A549 (cell line): ENCODE data around the gene THRA. TPM values are rescaled to one million over a fixed set of nuclear protein-coding genes. Genes with fewer than 3 reads are reported as not detected.
A peak's percentile ranks its signal among the peaks of the same experiment; 100 is the strongest.

Source experiments
- ATAC-seq, 2 experiments: fragments of 200-7000 bp in 1 of 2; fragments of >200 bp in 1 of 2; cut with Nextera tagmentation in 1 of 2; cut with Tn5 transposase in 1 of 2; 3 replicates each; pipeline versions ENCODE4 v1.8.0 to v1.9.1; 2018 to 2020; ENCODE audit warnings: mild to moderate bottlenecking in 1 of 2, moderate library complexity in 1 of 2
- CTCF ChIA-PET: fragments of 300-600 bp; sonication (Branson Sonifier 250); formaldehyde crosslinking; extraction: SDS; loops from one replicate; lab custom pipeline; 2021; ENCODE audit warnings: antibody characterized with exemption, inconsistent platforms; lab: Yijun Ruan, JAX
- POLR2A ChIA-PET: fragments of 350-600 bp; formaldehyde crosslinking; extraction: SDS; loops from one replicate; lab custom pipeline; 2021; ENCODE audit warnings: antibody characterized with exemption, inconsistent platforms; lab: Yijun Ruan, JAX
- DNase-seq, 2 experiments: peaks; one replicate each; pipeline versions ENCODE4 v3.0.0 to v3.0.0-alpha.2; 2011 to 2016; ENCODE audit warnings: low read depth in 1 of 2, low spot score in 1 of 2
- FAIRE-seq: peaks from 2 replicates; lab custom pipeline; 2011; peaks lifted over from hg19 to GRCh38; lab: Jason Lieb, UNC
- H3K27ac ChIP-seq, 2 experiments: fragments of >200 bp; sonication (Bioruptor Twin); formaldehyde crosslinking; 3 replicates each; pipeline ENCODE4 v1.5.1; 2016 to 2017
- H3K4me1 ChIP-seq: fragments of >200 bp; sonication (Bioruptor Twin); formaldehyde crosslinking; 3 replicates; pipeline ENCODE4 v1.6.1; 2016
- H3K4me2 ChIP-seq: fragments of >200 bp; sonication (Bioruptor Twin); formaldehyde crosslinking; 3 replicates; pipeline ENCODE4 v1.6.1; 2016
- H3K4me3 ChIP-seq: fragments of >200 bp; sonication (Bioruptor Twin); formaldehyde crosslinking; 3 replicates; pipeline ENCODE4 v1.5.1; 2016
- H3K9me3 ChIP-seq: fragments of >200 bp; sonication (Bioruptor Twin); formaldehyde crosslinking; 3 replicates; pipeline ENCODE4 v1.6.1; 2016
- BHLHE40 ChIP-seq: IDR thresholded peaks from 2 replicates; pipeline ENCODE4 v1.6.1; 2012; ENCODE audit warnings: low read depth, low read length, inconsistent platforms
- CBX2 ChIP-seq: fragments of 200-600 bp; sonication (generic); IDR thresholded peaks from 2 replicates; pipeline ENCODE4 v1.6.1; 2016; ENCODE audit warnings: low read depth, mild to moderate bottlenecking, borderline replicate concordance
- CBX8 ChIP-seq: fragments of 200-600 bp; sonication (generic); IDR thresholded peaks from 2 replicates; pipeline ENCODE4 v1.6.1; 2016
- CEBPB ChIP-seq, 2 experiments: fragments of >200 bp in 1 of 2; sonication (Bioruptor Twin) in 1 of 2; formaldehyde crosslinking in 1 of 2; IDR thresholded peaks; 2 replicates each; pipeline ENCODE4 v1.6.1; 2012 to 2016
- CHD2 ChIP-seq: fragments of 150-350 bp; IDR thresholded peaks from 2 replicates; pipeline ENCODE4 v1.6.1; 2014; ENCODE audit warnings: low read length; ENCODE audit not compliant: partially characterized antibody
- CHD4 ChIP-seq: fragments of 200-600 bp; sonication (generic); IDR thresholded peaks from 2 replicates; pipeline ENCODE4 v1.6.1; 2016; ENCODE audit warnings: antibody characterized with exemption, mild to moderate bottlenecking, borderline replicate concordance
- FOXS1 ChIP-seq: fragments of 250-450 bp; sonication (Bioruptor Pico); IDR thresholded peaks from 2 replicates; pipeline ENCODE4 v1.5.0; 2020; ENCODE audit warnings: mild to moderate bottlenecking, moderate library complexity
- GATA3 ChIP-seq: IDR thresholded peaks from 2 replicates; pipeline ENCODE4 v1.6.1; 2012; ENCODE audit warnings: borderline replicate concordance
- HOXB13 ChIP-seq: fragments of 250-450 bp; sonication (Bioruptor Pico); IDR thresholded peaks from 2 replicates; pipeline ENCODE4 v1.5.0; 2020; ENCODE audit warnings: low read depth, mild to moderate bottlenecking, moderate library complexity
- HOXB5 ChIP-seq: fragments of 250-450 bp; sonication (Bioruptor Pico); IDR thresholded peaks from 2 replicates; pipeline ENCODE4 v1.5.0; 2020; ENCODE audit warnings: mild to moderate bottlenecking, moderate library complexity
- JUN ChIP-seq, 2 experiments: fragments of >200 bp; sonication (Bioruptor Twin); formaldehyde crosslinking; IDR thresholded peaks; 2 replicates in 1 of 2; 3 replicates in 1 of 2; pipeline ENCODE4 v1.6.1; 2016 to 2017
- MAZ ChIP-seq: fragments of 150-350 bp; IDR thresholded peaks from 2 replicates; pipeline ENCODE4 v1.6.1; 2014; ENCODE audit warnings: antibody characterized with exemption, low read depth, low read length, borderline replicate concordance
- MYC ChIP-seq: IDR thresholded peaks from 2 replicates; pipeline ENCODE4 v1.6.1; 2012; ENCODE audit warnings: mild to moderate bottlenecking, inconsistent platforms, low read length, improper control_type of control experiment, borderline replicate concordance
- RAD21 ChIP-seq, 2 experiments: fragments of >200 bp in 1 of 2; sonication (Bioruptor Twin) in 1 of 2; formaldehyde crosslinking in 1 of 2; IDR thresholded peaks in 1 of 2; conservative IDR thresholded peaks in 1 of 2; 2 replicates in 1 of 2; 3 replicates in 1 of 2; pipeline ENCODE4 v1.6.1; 2012 to 2018; ENCODE audit warnings: inconsistent platforms in 1 of 2
- RCOR1 ChIP-seq: fragments of 150-350 bp; IDR thresholded peaks from 2 replicates; pipeline ENCODE4 v1.6.1; 2014; ENCODE audit warnings: antibody characterized with exemption, low read length, low read depth
- RFX5 ChIP-seq: fragments of 450-650 bp; IDR thresholded peaks from 2 replicates; pipeline ENCODE4 v1.7.1; 2014; ENCODE audit warnings: antibody characterized with exemption, mild to moderate bottlenecking, moderate library complexity
- SREBF2 ChIP-seq: fragments of 450-650 bp; IDR thresholded peaks from 2 replicates; pipeline ENCODE4 v1.6.1; 2014; ENCODE audit warnings: mild to moderate bottlenecking, moderate library complexity
- WGBS: methylation state at CpG from one replicate; pipeline ENCODE4 v1.1.6; 2017; ENCODE audit errors: missing lambda C conversion rate; 5-methylcytosine and 5-hydroxymethylcytosine counted together
- polyA plus RNA-seq, 4 experiments: library from polyadenylated mRNA; depleted of rRNA in 3 of 4; stranded (reverse); fragments of >200 nt; fragmentation: RNase III in 1 of 4; extraction: RNeasy Plus Mini Kit Qiagen cat#74134 plus additional on column Dnase treatment in 1 of 4; gene quantifications; 2 replicates in 3 of 4; 3 replicates in 1 of 4; pipeline ENCODE4 v1.2.3, GENCODE V29; 2011 to 2017
- TF ChIP-seq, protein P1 (sequence below): fragments of 450-650 bp; IDR thresholded peaks from 2 replicates; pipeline ENCODE4 v1.6.1; 2014; ENCODE audit warnings: antibody characterized with exemption
- TF ChIP-seq, protein P2 (sequence below): fragments of >200 bp; sonication (Bioruptor Twin); formaldehyde crosslinking; IDR thresholded peaks from 3 replicates; pipeline ENCODE4 v1.5.1; 2016
- TF ChIP-seq, protein P3 (sequence below): fragments of 250-450 bp; sonication (Bioruptor Pico); IDR thresholded peaks from 2 replicates; pipeline ENCODE4 v1.5.0; 2021; ENCODE audit warnings: mild to moderate bottlenecking, moderate library complexity, borderline replicate concordance
- TF ChIP-seq, protein P4 (sequence below): IDR thresholded peaks from 2 replicates; pipeline ENCODE4 v1.6.1; 2012
- TF ChIP-seq, protein P5 (sequence below): IDR thresholded peaks from 2 replicates; pipeline ENCODE4 v1.6.1; 2012

THRA gene
- polyA plus RNA-seq, 2 of the 4 experiments (the other 2 are of a cell fraction): 20.1 to 22.5 TPM

DNA sequence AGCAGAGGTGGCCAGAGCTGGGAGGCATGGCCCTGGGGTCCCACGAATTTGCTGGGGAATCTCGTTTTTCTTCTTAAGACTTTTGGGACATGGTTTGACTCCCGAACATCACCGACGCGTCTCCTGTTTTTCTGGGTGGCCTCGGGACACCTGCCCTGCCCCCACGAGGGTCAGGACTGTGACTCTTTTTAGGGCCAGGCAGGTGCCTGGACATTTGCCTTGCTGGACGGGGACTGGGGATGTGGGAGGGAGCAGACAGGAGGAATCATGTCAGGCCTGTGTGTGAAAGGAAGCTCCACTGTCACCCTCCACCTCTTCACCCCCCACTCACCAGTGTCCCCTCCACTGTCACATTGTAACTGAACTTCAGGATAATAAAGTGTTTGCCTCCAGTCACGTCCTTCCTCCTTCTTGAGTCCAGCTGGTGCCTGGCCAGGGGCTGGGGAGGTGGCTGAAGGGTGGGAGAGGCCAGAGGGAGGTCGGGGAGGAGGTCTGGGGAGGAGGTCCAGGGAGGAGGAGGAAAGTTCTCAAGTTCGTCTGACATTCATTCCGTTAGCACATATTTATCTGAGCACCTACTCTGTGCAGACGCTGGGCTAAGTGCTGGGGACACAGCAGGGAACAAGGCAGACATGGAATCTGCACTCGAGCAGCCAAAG, 45.2 kb upstream of the THRA start:
- H3K4me3 ChIP-seq: no peak overlapping the region
- POLR2A ChIA-PET: interaction anchor here (0.6 to 1.6 kb wide), 2 partner anchors 10 to 34 kb away, joined by 3 read pairs; no protein-coding TSS in a partner anchor
- TF ChIP-seq JUN (IDR thresholded peaks at IDR 0.05): no peak
- no peak for TF ChIP-seq RFX5
- TF ChIP-seq FOXS1: no peak
- no peak for TF ChIP-seq CHD4
- TF ChIP-seq, protein P1, sequence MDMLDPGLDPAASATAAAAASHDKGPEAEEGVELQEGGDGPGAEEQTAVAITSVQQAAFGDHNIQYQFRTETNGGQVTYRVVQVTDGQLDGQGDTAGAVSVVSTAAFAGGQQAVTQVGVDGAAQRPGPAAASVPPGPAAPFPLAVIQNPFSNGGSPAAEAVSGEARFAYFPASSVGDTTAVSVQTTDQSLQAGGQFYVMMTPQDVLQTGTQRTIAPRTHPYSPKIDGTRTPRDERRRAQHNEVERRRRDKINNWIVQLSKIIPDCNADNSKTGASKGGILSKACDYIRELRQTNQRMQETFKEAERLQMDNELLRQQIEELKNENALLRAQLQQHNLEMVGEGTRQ: no peak
- TF ChIP-seq, protein P2, sequence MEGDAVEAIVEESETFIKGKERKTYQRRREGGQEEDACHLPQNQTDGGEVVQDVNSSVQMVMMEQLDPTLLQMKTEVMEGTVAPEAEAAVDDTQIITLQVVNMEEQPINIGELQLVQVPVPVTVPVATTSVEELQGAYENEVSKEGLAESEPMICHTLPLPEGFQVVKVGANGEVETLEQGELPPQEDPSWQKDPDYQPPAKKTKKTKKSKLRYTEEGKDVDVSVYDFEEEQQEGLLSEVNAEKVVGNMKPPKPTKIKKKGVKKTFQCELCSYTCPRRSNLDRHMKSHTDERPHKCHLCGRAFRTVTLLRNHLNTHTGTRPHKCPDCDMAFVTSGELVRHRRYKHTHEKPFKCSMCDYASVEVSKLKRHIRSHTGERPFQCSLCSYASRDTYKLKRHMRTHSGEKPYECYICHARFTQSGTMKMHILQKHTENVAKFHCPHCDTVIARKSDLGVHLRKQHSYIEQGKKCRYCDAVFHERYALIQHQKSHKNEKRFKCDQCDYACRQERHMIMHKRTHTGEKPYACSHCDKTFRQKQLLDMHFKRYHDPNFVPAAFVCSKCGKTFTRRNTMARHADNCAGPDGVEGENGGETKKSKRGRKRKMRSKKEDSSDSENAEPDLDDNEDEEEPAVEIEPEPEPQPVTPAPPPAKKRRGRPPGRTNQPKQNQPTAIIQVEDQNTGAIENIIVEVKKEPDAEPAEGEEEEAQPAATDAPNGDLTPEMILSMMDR: no peak
- no peak for TF ChIP-seq CHD2
- TF ChIP-seq CBX8: no peak
- no peak for TF ChIP-seq RCOR1
- TF ChIP-seq CBX2: no peak
- TF ChIP-seq MYC: no peak
- TF ChIP-seq, protein P3, sequence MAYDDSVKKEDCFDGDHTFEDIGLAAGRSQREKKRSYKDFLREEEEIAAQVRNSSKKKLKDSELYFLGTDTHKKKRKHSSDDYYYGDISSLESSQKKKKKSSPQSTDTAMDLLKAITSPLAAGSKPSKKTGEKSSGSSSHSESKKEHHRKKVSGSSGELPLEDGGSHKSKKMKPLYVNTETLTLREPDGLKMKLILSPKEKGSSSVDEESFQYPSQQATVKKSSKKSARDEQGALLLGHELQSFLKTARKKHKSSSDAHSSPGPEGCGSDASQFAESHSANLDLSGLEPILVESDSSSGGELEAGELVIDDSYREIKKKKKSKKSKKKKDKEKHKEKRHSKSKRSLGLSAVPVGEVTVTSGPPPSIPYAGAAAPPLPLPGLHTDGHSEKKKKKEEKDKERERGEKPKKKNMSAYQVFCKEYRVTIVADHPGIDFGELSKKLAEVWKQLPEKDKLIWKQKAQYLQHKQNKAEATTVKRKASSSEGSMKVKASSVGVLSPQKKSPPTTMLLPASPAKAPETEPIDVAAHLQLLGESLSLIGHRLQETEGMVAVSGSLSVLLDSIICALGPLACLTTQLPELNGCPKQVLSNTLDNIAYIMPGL (CRISPR knock-in tag): no peak
- TF ChIP-seq, protein P4, sequence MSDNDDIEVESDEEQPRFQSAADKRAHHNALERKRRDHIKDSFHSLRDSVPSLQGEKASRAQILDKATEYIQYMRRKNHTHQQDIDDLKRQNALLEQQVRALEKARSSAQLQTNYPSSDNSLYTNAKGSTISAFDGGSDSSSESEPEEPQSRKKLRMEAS: no peak
- TF ChIP-seq, protein P5, sequence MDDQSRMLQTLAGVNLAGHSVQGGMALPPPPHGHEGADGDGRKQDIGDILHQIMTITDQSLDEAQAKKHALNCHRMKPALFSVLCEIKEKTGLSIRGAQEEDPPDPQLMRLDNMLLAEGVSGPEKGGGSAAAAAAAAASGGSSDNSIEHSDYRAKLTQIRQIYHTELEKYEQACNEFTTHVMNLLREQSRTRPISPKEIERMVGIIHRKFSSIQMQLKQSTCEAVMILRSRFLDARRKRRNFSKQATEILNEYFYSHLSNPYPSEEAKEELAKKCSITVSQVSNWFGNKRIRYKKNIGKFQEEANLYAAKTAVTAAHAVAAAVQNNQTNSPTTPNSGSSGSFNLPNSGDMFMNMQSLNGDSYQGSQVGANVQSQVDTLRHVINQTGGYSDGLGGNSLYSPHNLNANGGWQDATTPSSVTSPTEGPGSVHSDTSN: no peak
- no peak for TF ChIP-seq GATA3
- peaks cover 38% of the 10 kb centered on the region for H3K4me1 ChIP-seq
- WGBS: 58% methylated on average over 15 of the region's 15 CpGs
- no peaks in the 10 kb centered on the region for H3K9me3 ChIP-seq
- CTCF ChIA-PET: interaction anchor here (1.1 to 24.9 kb wide), 12 partner anchors 12 to 185 kb away, joined by 3 to 625 read pairs (median 70); partner anchors contain the start of gene PSMD3
- no peak overlapping the region for H3K4me2 ChIP-seq
- FAIRE-seq: no peak
- peak overlapping the region in 1 of 2 experiments; percentile 13; a peak in 1 of 6 replicates for H3K27ac ChIP-seq
- no peak for DNase-seq
- ATAC-seq: no peak

DNA sequence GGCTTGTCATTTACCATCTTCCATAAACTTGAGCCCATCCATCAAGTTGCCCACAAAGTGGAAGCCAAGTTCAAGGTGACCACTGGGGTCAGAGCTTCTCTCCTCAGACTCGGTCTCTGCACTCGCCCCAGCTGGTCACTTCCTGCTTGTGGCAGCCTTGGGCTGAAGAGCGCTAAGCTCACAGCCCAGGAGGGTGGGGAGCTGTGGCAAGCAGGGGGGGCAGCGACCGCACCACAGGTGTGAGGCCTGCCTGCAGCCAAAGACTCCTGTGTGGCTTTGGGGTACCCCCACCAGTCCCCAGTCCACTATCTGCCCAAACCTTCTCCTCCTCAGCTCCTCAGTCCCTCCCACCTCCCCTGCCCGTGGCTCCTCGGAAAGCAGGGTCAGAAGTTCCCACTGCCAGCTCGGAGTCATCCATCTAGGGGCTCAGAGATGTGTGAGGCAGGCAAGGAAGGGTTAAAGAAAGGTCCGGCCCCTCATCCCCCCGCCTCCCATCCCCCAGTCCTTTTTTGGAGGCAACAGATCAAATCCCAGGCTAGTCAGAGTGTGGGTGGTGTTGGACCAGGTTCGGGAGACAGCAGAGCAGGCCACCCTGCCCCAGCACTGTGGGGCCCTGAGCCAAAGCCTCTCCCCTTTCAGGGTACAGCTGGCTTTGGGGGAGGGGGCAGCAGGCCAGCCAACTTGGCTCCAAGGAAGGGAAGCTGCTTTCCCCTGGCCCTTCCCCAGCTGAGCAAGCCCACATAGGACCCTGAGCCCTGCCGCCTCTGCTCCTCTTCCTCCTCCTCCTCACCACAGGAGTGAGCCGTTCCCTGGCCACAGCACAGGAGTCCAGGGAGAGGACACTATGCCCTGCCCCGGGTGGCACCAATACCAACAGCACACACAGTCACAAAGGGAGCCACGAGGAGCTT, 44.3 kb upstream of the THRA start:
- ChIA-PET POLR2A (interaction anchor here (1.6 kb wide), 1 partner anchor 11 kb away, joined by 3 read pairs; no protein-coding TSS in a partner anchor), CTCF (interaction anchor here (0.9 to 24.9 kb wide), 14 partner anchors 9 to 184 kb away, joined by 3 to 625 read pairs (median 24); partner anchors contain the start of genes PSMD3 and THRA)
- no peak for FAIRE-seq
- Histone ChIP-seq H3K4me1 (peaks cover 47% of the 10 kb centered on the region), H3K27ac (peak overlapping the region; percentile 31 to 43; a peak in 2 of 6 replicates), H3K4me2 (no peak overlapping the region), H3K4me3 (no peak overlapping the region), H3K9me3 (no peaks in the 10 kb centered on the region)
- no peak for ATAC-seq
- DNase-seq: no peak
- 77% methylated on average over 15 of the region's 15 CpGs for WGBS
- TF ChIP-seq, protein P5: no peak
- TF ChIP-seq, protein P2: no peak
- no peak for TF ChIP-seq BHLHE40
- no peak for TF ChIP-seq CEBPB (IDR thresholded peaks at IDR 0.05)
- TF ChIP-seq SREBF2: no peak
- TF ChIP-seq HOXB13 (CRISPR knock-in tag): no peak
- TF ChIP-seq HOXB5 (CRISPR knock-in tag): no peak
- no peak for TF ChIP-seq MAZ
- TF ChIP-seq RAD21 (conservative IDR thresholded peaks at IDR 0.05 in 1 of 2, IDR thresholded peaks at IDR 0.05 in 1 of 2): no peak
- TF ChIP-seq GATA3: no peak
